Measurements from ENCODE around the gene FLRT1.

DNA sequence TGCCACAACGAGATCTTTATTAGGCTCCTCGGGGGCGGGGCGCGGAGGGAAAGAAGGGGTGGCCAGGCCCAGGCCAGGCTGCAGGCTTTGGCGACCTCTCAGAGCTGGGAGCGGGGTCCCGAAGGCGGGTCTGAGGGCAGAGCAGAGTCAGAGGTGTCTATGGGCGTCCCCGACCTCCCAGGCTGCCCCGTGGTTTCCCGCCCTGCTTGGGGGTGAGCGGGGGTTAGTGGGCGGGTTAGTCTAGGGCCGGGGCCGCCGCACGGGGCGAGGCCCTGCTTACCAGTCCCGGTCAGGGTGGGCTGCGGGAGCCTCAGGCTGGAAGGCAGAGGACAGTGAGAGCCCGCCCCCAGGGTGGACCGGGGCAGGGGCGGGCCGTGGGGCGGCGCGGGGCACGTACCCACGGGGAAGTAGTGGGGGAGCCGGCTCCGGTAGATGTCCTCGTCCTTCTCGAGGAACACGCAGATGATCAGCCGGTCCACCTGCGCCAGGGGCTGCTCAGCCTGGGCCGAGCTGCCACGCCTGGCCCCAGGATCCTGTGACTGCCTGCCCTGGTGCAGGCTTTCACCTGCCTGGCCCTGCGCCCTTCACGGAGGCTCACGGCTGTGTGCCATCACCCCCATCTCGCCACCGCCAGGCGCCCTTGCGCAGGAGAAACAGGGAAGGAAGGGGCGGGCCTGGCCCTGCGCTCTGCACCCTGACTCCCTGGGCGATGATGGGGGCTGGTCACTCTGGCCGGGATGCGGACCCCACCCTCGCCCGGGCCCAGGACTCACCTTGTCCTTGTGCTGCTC, 37.0 kb upstream of the FLRT1 start:
- no peak for TF ChIP-seq YY1 (IDR thresholded peaks at IDR 0.05)
- no peak for TF ChIP-seq CTCF (IDR thresholded peaks at IDR 0.05; ENCODE audit: low read depth, low read length, missing input control)
- TF ChIP-seq NR2F2 (IDR thresholded peaks at IDR 0.05) = no peak
- TF ChIP-seq GABPA (IDR thresholded peaks at IDR 0.05 in 1 of 2, conservative IDR thresholded peaks at IDR 0.05 in 1 of 2) = no peak
- no peak for TF ChIP-seq SP1 (IDR thresholded peaks at IDR 0.05)
- TF ChIP-seq TAF1 (conservative IDR thresholded peaks at IDR 0.05) = no peak
- TF ChIP-seq HNF4G (IDR thresholded peaks at IDR 0.05) = no peak
- no peak for TF ChIP-seq ZBTB33 (IDR thresholded peaks at IDR 0.05)
- TF ChIP-seq, protein P1, sequence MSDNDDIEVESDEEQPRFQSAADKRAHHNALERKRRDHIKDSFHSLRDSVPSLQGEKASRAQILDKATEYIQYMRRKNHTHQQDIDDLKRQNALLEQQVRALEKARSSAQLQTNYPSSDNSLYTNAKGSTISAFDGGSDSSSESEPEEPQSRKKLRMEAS (IDR thresholded peaks at IDR 0.05) = no peak
- no peak for TF ChIP-seq RXRA (IDR thresholded peaks at IDR 0.05)
- TF ChIP-seq ATF3 (IDR thresholded peaks at IDR 0.05) = no peak
- no peak for TF ChIP-seq FOXA1 (IDR thresholded peaks at IDR 0.05)
